OCI-LY1 (cell line): ENCODE measurements around the gene MKX.

ENCODE experiments used
- EZH2 ChIP-seq: fragments of 200-600 bp; sonication (generic), shearing (Covaris generic); IDR thresholded peaks from 2 replicates; pipeline ENCODE4 v1.8.0; 2017; ENCODE audit warnings: borderline replicate concordance, mixed run types, mild to moderate bottlenecking, antibody characterized with exemption, low read length, moderate library complexity, mixed read lengths
- TF ChIP-seq, protein P1 (sequence below): fragments of 200-600 bp; sonication (generic), shearing (Covaris generic); IDR thresholded peaks from 2 replicates; pipeline ENCODE4 v1.5.1; 2017; ENCODE audit warnings: mild to moderate bottlenecking, antibody characterized with exemption, low read length, moderate library complexity, mixed read lengths

DNA sequence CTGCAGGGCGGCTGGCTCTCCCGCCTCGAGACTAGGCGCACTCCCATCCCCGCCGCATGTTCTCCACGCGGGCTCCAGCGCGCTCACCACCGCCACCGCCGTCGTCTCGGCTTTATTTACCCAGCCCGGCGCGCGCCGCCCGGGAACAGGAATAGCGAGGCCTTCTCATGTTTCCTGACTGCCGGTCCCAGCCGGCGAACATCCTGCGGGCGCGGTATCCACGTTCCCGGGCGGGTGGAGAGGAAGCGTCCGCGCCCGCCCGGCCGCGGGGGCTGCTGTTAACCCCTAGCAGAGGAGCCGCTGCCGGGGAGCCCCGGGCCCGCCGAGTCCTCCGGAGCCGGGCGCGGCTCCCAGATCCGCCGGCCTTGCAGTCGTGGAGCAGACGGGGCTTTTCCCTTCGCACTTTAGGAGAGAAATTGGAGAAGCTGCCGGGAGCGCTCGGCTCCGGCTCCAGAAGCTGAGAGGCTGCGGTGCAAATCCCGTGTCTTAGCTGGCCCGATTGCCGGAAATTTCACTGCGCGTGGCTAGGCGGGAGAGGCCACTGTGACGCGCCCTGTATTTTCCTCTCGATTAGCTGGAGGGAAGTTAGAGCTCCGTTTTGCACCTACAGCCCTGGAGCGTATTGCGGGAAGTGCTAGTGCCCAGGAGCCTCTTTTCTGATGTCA lies at the start of gene MKX:
- TF ChIP-seq, protein P1, sequence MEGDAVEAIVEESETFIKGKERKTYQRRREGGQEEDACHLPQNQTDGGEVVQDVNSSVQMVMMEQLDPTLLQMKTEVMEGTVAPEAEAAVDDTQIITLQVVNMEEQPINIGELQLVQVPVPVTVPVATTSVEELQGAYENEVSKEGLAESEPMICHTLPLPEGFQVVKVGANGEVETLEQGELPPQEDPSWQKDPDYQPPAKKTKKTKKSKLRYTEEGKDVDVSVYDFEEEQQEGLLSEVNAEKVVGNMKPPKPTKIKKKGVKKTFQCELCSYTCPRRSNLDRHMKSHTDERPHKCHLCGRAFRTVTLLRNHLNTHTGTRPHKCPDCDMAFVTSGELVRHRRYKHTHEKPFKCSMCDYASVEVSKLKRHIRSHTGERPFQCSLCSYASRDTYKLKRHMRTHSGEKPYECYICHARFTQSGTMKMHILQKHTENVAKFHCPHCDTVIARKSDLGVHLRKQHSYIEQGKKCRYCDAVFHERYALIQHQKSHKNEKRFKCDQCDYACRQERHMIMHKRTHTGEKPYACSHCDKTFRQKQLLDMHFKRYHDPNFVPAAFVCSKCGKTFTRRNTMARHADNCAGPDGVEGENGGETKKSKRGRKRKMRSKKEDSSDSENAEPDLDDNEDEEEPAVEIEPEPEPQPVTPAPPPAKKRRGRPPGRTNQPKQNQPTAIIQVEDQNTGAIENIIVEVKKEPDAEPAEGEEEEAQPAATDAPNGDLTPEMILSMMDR, result no peak
- no peak for TF ChIP-seq EZH2
